ENCODE measurements around the gene CMIP. TPM values are rescaled to one million over a fixed set of nuclear protein-coding genes. Genes with fewer than 3 reads are reported as not detected.

Gene CMIP
- total RNA-seq, 1 experiment from 2014 or later, result 48.2 TPM

- H3K36me3 Mint-ChIP-seq (ENCODE audit: insufficient read depth in 1 of 3, low read depth in 3 of 3), result no peaks in the 10 kb centered on the region
- no peak overlapping the region for H2AFZ ChIP-seq (ENCODE audit: low read length)
- H2BK15ac ChIP-seq (ENCODE audit: low read depth, low read length), result no peak overlapping the region
- H4K5ac ChIP-seq (ENCODE audit: insufficient read length, low read depth, low read length), result no peak overlapping the region
- H3K9ac ChIP-seq (ENCODE audit: extremely low read depth, insufficient read length, low read length), result no peak overlapping the region
- H3K14ac ChIP-seq (ENCODE audit: insufficient read depth, low read length), result no peak overlapping the region
- no peaks in the 10 kb centered on the region; the same call in 1 of the 2 replicates for H3K4me1 ChIP-seq (ENCODE audit: insufficient read depth, low read length)
- H4K8ac ChIP-seq (replicated peaks; ENCODE audit: insufficient read length, low read depth, low read length), result no peak overlapping the region
- no peak overlapping the region for H2BK20ac ChIP-seq (ENCODE audit: low read depth, low read length, poor library complexity, severe bottlenecking)
- no peak overlapping the region for H3K23ac ChIP-seq (ENCODE audit: insufficient read length, low read depth, low read length)
- H3K79me1 ChIP-seq (ENCODE audit: insufficient read depth, low read depth, low read length, poor library complexity, severe bottlenecking), result no peaks in the 10 kb centered on the region
- H2BK12ac ChIP-seq (ENCODE audit: insufficient read length, low read depth, low read length), result no peak overlapping the region
- H2AK5ac ChIP-seq (ENCODE audit: insufficient read length, low read length), result no peak overlapping the region
- H4K20me1 ChIP-seq (ENCODE audit: control insufficient read depth, insufficient read depth, insufficient read length), result no peaks in the 10 kb centered on the region
- no peak overlapping the region for H4K91ac ChIP-seq (ENCODE audit: insufficient read length, low read depth, low read length)
- no CpG with 5 or more reads among the region's 10 CpGs for WGBS (ENCODE audit: extremely low coverage, insufficient read length, low lambda C conversion rate)
- peaks cover under 1% of the 10 kb centered on the region; the same call in 1 of the 2 replicates for H3K27me3 ChIP-seq (ENCODE audit: insufficient read depth, low read length)
- H2BK5ac ChIP-seq (ENCODE audit: insufficient read length, low read length), result no peak overlapping the region
- no peak overlapping the region for H3K56ac ChIP-seq (ENCODE audit: insufficient read length, low read depth, low read length)
- no peak overlapping the region for H3K27ac Mint-ChIP-seq
- TF ChIP-seq, protein P1, sequence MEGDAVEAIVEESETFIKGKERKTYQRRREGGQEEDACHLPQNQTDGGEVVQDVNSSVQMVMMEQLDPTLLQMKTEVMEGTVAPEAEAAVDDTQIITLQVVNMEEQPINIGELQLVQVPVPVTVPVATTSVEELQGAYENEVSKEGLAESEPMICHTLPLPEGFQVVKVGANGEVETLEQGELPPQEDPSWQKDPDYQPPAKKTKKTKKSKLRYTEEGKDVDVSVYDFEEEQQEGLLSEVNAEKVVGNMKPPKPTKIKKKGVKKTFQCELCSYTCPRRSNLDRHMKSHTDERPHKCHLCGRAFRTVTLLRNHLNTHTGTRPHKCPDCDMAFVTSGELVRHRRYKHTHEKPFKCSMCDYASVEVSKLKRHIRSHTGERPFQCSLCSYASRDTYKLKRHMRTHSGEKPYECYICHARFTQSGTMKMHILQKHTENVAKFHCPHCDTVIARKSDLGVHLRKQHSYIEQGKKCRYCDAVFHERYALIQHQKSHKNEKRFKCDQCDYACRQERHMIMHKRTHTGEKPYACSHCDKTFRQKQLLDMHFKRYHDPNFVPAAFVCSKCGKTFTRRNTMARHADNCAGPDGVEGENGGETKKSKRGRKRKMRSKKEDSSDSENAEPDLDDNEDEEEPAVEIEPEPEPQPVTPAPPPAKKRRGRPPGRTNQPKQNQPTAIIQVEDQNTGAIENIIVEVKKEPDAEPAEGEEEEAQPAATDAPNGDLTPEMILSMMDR (conservative IDR thresholded peaks at IDR 0.05), result no peak
- H3K9me3 Mint-ChIP-seq, result no peaks in the 10 kb centered on the region
- H3K4me2 ChIP-seq (ENCODE audit: insufficient read depth, insufficient read length, low read length), result no peak overlapping the region
- H3K23me2 ChIP-seq (ENCODE audit: insufficient read length, low read depth, low read length, poor library complexity, severe bottlenecking), result no peaks in the 10 kb centered on the region
- H3K27me3 Mint-ChIP-seq (ENCODE audit: low read depth), result peaks cover 34% of the 10 kb centered on the region
- peaks cover 11 to 14% of the 10 kb centered on the region in 2 experiments for H3K4me1 Mint-ChIP-seq
- no peak overlapping the region for H3K18ac ChIP-seq (ENCODE audit: insufficient read length, low read depth, low read length)
- no peak overlapping the region for H3K4me3 Mint-ChIP-seq
- no peaks in the 10 kb centered on the region for H3K9me3 ChIP-seq (ENCODE audit: control insufficient read depth, low read depth, low read length)
- H3K79me2 ChIP-seq (ENCODE audit: insufficient read depth, low read length), result no peaks in the 10 kb centered on the region
- H2BK120ac ChIP-seq (ENCODE audit: low read depth, low read length, poor library complexity, severe bottlenecking), result no peak overlapping the region
- no peak overlapping the region for H3T11ph ChIP-seq (ENCODE audit: low read length)
- no peak overlapping the region for H3K4ac ChIP-seq (ENCODE audit: low read depth, low read length)
- H3K27ac ChIP-seq (ENCODE audit: insufficient read length, low read depth, low read length), result no peak overlapping the region
- DNase-seq, result no peak
These were observed 6.7 kb upstream of the CMIP start for GRCh38 chr16:81437865-81438264.

All from H9 (cell line).